HG03378 (cell line): Measurements from ENCODE around the gene SMIM45.

ENCODE experiments used
- ATAC-seq: cut with Tn5 transposase; IDR thresholded peaks from one replicate; pipeline ENCODE4 v1.9.1; 2021; ENCODE audit warnings: mild to moderate bottlenecking, moderate library complexity; ENCODE audit not compliant: unreplicated experiment

Gene SMIM45

DNA sequence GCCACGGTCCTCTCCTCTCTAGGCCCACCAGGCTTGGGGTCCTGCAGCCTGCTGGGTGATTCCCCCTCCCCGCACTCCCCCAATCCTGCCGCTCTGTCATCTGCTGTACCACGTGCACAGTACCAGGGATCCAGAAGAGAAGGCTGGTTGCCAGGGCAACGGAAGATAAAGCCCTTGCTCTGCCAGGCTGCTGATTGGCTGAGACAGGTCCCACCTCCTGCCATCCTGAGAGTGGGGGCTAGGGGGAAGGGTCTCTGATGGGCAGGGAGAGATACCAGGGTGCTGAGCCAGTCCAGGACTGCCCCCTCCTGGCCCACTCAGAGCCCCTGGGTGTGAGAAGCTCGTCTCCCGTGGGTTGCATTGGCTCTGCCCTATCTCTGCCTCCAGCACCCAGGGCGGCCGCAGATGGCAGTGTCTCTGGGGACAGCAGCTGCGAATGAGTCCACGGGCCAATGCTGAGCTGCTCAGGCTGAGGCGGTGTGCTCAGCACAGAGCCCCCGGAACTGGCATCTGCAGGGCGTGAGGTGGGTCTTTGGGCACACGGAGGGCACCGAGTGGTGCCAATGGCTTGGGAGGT, at the start of gene SMIM45:
TSS of gene SMIM45 (plus strand) at position 253 of the 577 bp plus-strand sequence.
- no peak for ATAC-seq

DNA sequence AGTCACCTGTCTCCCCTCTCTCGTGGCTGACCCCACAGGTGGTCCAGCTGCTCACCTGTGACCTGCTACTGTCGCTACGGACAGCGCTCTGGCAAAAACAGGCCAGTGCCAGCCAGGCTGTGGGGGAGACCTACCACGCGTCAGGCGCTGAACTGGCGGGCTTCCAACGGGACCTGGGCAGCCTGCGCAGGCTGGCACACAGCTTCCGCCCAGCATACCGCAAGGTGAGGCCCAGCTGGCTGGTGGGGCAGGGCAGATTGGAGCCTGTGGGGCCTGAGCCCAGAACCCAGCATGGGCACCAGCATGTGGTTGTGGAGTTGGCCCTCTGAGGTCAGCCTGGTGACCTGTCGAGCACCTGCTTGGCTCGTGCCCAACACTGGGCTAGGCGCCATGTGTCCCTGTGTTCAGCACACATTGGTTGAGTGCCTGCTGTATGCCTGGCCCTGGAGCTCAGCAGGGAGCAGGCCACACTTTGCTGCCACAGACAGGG, 49.0 kb upstream of the SMIM45 start:
- no peak for ATAC-seq

DNA sequence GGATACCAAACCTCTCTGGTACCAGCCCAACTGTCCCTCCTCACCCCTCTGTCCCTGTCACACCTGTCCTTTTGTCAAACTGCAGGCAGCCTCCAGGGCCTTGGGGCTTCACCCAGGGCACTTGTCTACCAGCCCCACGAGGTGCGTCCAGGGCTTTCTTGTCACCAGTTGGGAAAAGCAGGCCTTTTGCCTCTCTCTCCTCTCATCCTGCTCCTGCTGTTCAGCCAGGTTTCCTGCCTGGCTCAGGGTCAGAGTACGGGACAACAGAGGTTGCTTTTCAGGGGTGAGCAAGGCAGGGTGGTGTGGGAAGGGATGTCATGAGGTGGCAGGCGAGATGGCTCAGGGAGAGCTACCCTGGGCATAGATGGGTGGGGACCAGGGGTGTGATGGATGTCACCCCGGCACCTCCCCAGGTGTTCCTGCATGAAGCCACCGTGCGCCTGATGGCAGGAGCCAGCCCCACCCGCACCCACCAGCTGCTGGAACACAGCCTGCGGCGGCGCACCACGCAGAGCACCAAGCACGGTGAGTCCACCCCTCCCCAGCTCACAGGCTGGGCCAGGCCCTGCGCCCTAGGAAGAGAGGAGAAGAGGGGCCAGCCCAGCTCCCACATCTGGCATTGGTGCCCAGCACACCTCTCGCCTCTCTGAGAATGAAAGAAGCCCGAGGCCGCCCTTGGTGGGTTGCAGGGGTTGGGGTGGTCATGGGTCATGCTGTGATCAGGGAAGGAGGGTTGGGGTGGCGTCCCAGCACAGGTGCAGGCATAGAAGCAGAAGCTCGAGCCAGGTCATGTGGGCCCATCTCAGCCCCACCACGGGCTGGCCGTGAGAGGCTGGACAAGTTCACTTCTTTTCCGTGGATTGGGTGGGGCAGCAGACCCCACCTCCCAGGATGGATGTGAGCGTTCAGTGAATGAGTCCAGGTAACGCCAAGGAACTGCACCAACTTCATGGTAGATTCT, 47.2 kb upstream of the SMIM45 start:
- no peak for ATAC-seq

DNA sequence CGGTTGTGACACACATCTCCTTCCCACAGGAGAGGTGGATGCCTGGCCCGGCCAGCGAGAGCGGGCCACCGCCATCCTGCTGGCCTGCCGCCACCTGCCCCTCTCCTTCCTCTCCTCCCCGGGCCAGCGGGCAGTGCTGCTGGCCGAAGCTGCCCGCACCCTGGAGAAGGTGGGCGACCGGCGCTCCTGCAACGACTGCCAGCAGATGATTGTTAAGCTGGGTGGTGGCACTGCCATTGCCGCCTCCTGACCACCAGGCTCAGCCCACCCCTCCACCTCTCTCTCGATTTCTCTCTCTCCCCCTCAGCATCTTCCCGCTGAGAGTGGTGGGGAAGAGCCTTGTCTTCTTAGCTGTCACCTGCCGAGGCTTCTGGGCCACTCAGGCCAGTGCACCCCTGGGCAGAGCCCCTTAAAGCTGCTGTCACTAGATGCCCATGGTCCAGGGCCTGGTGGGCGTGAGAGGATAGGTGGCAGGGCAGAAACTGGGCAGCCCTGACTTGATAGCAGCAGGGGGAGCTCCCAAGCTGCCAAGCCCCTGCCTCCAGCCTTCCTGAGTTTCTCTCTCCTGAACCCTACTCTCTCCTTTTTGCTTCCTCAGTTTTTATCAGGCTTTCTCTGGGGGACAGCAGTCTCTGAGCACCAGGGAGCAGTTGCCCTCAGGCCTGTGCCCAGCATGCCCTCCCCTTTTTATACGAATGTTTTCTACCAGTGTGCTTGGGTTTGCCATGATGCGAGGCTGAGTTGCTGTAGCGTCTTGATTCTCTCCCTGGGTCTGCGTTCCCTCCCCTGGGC, 46.3 kb upstream of the SMIM45 start:
- no peak for ATAC-seq

DNA sequence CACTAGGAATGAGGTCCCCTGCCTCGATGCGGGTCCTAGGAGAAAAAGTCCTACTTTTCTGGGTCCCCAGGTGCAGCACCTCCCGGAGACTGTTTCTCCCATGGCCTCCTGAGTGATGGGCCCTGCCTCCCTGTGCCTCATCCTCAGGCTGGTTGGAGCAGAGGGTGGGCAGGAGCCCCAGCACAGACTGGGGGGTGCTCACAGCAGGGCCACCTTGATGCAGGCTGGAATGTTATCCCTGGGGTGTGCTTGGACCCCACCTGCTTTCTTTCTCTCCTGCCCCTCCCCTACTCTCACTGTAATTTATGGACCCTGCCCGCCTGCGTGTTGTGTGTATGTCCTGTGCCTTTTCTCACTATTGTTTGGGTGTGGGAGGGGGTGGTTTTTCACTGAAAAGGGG, 45.1 kb upstream of the SMIM45 start:
- ATAC-seq: no peak

DNA sequence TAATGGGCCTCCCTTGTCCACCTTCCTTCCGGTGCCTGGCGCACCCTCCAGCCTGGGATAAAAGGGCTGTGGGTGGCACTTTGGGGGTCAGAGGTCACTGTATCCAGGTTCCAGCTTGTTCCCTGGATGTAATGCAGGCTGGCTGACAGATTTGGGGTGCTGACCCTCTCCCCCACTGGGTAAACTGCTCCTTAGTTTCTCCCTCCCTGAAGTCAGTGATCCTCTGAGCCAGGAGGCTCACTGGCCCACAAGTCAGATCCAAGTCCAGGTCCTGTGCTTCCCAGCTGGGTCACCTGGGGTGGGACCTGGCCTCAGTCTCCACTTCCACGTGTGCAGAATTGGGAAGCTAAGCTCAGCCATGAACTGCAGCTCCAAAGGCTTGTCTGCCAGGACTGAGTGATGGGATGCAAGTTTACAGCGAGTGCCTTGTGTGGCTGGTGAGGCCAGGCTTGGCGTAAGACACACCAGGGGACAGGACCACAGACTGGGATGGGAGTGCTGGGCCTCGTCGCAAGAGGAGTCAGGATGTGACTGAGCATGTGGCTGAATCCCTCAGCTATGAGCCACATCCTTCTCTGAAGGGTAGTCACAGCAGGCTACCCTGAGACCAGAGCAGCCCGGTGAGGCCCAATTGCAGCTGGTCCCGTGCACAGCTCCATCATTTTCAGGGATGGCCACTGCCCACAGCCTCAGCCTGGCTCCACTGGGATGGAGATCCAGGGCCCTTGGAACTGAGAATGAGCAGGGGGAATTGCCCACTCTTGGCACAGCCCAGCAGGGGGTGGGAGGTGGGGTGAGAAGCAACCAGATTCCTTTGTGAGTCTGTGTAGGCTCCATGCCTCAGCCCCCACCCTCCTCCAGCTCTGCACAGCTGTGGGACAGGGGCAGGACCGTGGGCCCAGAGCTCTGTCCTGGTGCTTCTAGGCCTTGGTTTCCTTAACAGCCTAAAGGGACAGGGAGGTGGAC, 44.2 kb upstream of the SMIM45 start:
- ATAC-seq: no peak

DNA sequence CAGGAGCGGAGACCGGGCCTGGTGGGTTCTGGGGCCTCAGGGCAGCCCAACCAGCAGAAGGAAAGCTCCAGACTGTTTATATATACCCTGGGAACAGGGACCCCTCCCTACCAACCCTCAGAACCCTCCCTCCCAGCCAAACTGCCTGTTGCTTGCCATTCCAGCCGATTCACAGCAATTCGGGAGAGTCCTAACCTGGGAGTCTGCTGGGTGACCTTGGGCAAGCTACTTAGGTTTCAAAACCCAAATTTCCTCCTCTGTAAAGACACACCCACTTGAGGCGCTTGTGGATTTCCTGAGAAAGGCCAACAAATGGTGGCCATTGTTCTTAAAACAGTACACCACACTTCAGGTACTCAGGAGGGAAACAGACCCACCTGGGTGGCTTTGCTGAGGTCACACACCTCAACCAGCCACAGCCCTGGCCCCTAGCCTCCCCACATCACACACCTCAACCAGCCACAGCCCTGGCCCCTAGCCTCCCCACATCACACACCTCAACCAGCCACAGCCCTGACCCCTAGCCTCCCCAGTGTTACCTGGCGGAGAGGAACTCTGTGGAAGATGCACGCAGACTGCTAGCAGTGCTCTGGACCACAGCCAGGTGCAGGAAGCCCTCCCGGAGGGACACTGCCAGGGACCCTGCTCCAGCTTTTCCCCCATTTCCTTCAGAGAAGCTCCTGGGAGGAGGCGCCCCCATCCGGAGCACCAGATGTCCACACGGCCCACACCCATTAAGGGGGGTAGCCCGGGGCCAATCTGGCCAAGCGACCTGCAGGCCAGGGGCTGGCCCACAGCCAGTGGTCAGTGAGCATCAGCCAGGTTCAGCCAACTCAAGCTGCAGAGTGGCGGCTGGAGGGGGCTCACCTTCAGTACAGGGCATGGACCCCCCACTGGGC, 43.3 kb upstream of the SMIM45 start:
- ATAC-seq: no peak

DNA sequence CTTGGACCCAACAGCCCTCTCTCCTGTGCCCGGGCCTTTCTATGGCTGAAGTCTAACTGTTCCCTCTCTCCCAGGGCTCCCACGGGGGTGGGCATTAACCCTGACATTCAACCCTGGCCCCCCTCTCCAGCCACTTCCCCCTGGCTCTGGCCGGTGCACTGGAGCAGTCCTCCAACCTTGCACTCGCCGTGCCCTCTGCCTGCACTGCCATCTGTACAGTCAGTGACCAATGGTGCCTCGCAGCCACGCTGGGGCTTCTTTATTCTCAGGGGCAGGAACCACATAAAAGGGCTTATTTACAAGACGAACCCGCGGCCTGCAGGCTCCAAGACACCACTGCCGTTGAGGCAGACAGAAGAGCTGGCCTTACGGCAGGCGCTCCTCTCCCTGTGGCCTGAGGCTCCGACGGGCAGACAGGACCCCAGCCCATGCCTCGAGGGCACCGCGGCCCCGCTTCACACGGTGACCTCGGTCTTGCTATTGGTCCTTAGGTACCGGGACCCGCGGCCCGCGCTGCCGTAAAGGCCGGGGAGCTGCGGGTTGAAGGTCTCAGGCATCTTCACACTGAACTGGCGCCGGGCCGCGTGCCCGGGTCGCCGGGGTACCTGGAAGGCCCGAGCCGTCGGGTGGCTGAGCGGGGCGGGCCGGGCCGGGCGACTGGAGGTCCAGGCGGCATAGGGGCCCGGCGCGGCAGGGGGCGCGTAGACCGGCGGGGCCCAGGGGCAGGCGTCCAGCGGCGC, 42.5 kb upstream of the SMIM45 start:
- no peak for ATAC-seq

DNA sequence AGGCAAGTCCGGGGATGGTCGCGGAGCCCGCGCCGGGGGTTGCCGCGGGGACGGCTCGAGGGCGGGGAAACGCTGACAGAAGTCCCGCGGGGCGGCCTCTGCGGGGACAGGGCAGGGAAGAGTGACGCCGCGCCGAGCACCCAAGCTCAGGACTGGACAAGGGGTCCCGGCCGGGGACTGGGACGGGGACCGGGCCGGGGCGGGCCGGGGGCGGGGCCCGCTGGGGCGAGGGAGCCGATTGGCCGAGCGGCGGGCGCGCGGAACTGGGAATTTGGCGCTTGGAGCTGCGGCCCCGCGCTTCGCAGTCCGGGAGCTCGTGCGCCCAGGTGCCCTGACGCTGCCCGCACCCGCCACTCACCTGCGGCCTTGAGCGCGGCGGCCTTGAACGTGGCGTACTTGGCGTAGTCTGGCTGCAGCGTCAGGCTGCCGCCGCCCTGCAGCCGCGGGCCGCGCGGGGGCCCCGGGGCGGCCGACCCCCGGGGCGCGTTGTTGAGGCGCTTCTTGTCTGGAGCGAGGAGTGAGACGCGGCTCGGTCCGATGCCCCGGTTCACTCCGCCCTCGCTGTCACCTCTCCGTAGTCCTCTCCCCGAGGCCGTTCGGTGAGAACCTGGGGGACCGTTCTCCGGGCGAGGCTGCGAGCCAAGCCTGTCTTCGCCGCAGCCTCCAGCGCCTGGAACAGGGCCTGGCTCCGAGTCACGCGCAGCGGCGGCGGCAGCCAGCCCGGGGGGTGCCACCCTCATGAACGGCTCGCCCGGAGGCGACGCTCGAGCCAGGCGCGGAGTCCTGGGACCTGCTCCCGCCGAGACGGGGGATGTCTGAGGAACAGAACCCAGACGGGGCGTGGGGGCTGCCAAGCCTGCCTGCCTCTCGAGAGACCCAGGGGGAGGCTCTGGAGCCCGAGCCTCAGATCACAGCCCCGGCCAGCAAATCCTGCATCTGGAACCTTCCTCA, 41.6 kb upstream of the SMIM45 start:
- no peak for ATAC-seq

DNA sequence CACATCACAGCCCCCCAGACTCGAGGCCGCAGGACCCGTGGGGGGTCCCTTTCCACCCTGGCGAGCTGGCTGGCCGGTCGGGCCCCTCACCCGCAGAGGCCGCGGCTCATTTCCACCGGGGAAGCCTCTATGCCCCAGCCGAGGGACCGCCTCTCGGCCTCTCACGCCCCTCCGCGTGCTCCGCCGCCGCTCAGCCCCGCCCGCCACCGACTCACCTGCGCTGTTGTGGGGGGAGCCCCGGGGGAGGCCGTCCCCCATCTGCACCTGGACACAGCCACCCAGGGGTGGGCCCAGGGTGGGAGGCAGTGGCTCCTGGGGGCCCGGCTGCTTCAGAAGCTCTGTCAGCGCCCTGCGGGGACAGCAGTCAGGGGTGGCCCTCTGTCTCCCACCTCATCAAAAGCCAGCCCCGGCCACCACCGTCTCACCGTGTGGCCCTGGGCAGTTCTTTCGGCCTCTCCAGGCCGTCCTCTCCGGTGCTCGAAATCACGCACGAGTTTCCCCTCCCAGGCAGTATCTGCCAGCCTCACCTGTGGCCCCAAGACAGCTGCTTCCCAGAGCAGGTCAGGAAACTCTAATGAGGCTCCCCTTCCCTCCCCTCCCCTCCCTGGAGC, 40.8 kb upstream of the SMIM45 start:
- no peak for ATAC-seq

DNA sequence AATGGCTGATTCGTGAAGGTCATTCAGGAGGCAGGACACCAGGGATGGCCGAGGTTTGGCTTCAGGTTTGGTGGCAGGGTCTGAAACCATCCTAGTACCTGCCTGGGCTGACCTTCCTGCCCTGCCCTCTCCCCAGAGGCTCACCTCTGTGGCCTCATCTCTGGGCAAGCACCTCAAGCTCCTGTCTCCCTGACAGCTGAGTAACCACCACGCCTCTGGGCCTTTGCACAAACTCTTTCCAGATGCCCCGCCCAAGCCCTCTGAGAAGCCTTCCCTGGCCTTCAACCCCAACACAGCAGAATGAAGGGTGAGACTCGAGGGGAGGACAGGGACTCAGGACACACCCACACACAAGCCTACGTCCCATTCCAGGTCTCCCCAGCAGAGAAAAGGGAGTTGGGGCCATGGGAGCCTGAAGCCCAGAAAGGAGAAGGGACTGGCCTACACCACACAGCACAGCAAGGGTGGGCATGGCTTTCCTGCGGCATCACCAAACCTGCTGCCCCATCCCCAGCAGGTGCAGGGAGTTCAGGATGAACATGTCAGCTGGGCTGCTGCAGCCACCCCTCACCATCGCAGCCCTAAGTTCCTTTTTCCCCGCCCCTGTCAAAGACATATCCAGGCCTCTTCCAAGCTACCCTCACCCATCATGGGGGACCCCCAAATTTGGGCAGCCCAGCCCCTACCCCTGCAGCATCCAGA, 39.5 kb upstream of the SMIM45 start:
- no peak for ATAC-seq

DNA sequence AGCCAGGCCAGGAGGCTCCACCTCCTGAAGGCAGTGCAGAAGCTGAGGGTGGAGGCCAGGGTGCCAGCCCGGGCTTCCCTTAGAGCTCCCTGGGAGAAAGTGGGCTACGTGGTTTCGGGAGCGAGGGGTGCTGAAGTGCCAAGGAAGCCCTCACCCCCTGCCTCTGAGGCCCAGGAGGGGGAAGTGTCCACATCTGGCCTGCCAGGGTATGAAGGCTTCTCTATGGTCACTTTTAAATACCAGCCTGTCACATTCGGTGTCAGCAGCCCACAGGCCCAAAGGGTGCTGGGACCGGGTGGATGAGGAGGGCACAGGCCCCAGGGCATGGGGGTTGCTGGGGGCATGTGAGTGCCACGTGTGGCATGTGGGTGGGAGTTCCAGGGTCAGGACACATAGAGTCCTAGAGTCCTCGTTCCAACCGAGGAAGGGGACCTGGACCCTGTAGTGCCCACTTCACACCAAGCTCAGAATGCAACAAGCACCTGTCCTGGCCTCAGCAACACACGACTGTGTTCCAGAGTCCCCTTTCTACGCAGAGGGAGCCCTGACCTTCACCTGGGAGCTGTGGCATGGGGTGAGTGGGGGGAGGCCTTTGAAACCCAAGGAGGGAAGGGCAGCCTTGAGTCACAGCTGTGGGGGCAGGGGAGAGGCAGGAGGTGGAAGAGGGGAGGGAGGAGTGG, 38.8 kb upstream of the SMIM45 start:
- ATAC-seq: no peak

DNA sequence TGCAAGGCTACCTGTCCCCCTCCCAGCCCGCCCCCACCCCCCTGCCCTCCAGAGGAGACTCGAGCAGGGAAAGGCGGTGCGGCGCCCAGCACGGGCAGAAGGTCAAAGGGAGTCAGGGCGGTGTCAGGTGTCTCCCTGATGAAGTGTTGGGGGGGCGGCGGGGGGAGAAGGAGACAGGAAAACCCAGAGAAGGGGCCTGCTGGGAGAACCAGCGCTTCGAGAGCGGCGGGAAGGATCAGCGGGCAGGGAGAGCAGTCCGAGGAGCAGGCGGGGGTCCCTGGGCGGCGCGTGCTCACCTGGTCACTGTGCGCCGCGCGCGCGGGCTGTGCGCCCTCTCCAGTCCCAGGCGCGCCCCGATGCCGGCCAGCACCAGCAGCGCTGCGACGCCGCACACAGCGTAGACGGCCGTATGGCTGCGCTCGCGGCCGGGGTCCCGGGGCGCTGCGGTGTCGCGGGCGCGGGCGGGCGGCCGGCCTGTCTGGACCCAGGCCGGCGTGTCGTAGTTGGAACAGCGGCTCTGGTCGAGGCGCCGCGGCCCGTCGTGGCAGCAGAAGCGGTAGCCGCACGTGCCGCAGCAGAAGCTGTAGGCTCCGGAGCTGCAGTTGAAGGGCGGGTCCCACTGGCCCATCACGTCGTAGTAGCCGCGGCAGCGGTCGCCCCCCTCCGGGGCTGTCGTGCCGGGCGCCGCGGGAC, 38.0 kb upstream of the SMIM45 start:
- ATAC-seq: no peak

DNA sequence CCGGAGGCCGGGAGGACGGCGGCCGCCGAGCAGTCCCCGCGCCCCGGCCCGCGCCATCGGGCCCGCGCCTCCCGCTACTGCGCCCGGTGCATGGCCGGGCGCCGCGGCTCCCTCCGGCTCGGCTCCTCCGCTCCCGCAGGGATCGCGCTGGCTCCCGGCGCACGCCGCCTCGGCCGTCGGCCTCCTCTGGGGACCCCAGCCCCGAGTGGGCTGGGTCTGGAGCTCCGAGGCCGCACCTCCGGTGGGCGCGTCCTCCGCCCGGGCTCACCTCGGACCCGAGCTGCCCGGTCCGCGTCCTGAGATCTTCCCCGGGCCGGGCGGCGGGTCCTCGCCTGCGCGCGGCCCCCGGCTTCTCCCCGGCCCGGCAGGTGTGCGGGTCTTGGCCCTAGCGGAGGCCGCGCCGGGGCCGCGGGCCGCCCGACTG, 37.3 kb upstream of the SMIM45 start:
- ATAC-seq: no peak
